ENCODE results near the gene DACH1. TPM values are rescaled to one million over a fixed set of nuclear protein-coding genes. Genes with fewer than 3 reads are reported as not detected.

DACH1 gene
- total RNA-seq, 1 donor from 2014 or later = 1.2 TPM

DNA sequence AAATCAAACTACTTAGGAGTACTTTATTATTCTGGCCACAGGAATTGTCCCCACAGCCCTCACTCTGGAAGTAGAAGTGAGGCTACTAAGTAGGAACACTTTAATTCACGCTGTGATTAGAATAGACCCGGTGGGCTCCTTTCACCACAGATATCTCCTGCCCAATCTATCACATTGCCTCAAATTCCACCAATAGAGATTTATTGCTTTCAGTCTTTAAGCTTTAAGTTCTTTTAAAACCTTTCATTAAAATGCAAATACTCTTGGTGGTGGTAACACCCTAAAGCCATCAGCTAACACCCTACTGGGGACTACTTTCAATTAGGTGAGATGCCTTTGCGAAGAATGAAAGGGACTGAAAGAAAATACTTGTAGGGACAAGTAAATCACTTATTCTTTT lies 181.9 kb downstream of the DACH1 start:
- TF ChIP-seq CTCF (IDR thresholded peaks at IDR 0.05; ENCODE audit: insufficient read depth, low read length, poor library complexity, severe bottlenecking) = no peak
- H3K36me3 ChIP-seq (ENCODE audit: control insufficient read depth, insufficient read depth, low read length) = no peaks in the 10 kb centered on the region
- H3K27me3 ChIP-seq (ENCODE audit: control insufficient read depth, insufficient read depth, low read length) = no peaks in the 10 kb centered on the region
- DNase-seq (ENCODE audit: low read depth) = no peak
- H3K4me3 ChIP-seq (ENCODE audit: low read depth, low read length) = no peak overlapping the region

GRCh38 chr13:71681901-71682613 lies 184.9 kb downstream of the DACH1 start:
- H3K4me3 ChIP-seq (ENCODE audit: low read depth, low read length) = no peak overlapping the region
- DNase-seq (ENCODE audit: low read depth) = no peak
- H3K36me3 ChIP-seq (ENCODE audit: control insufficient read depth, insufficient read depth, low read length) = no peaks in the 10 kb centered on the region
- TF ChIP-seq CTCF (IDR thresholded peaks at IDR 0.05; ENCODE audit: insufficient read depth, low read length, poor library complexity, severe bottlenecking) = no peak
- H3K27me3 ChIP-seq (ENCODE audit: control insufficient read depth, insufficient read depth, low read length) = no peaks in the 10 kb centered on the region

DNA sequence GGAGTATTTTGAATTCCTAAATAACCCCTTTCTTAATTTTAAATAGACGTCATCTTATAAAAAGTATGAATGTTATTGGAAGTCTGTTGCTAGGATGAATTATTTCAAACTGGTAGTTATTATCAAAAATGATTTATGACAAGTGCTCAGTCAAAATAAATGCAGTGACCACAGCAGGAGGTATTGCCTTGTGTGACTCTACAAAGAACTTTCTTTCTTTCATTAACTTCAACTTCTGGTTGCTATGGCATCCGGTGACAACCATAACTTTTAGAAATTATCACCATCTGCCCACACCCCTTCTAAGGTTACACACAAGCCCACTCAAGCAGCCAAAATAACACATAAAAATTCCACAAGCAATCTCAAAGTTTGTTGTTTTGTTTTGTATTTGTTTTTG lies 189.9 kb downstream of the DACH1 start:
- TF ChIP-seq CTCF (IDR thresholded peaks at IDR 0.05; ENCODE audit: insufficient read depth, low read length, poor library complexity, severe bottlenecking) = no peak
- Histone ChIP-seq H3K27me3 (ENCODE audit: control insufficient read depth, insufficient read depth, low read length) (no peaks in the 10 kb centered on the region), H3K36me3 (ENCODE audit: control insufficient read depth, insufficient read depth, low read length) (no peaks in the 10 kb centered on the region), H3K4me3 (ENCODE audit: low read depth, low read length) (no peak overlapping the region)
- DNase-seq (ENCODE audit: low read depth) = no peak

GRCh38 chr13:71672512-71672911 lies 194.5 kb downstream of the DACH1 start:
- TF ChIP-seq CTCF (IDR thresholded peaks at IDR 0.05; ENCODE audit: insufficient read depth, low read length, poor library complexity, severe bottlenecking) = no peak
- Histone ChIP-seq H3K36me3 (ENCODE audit: control insufficient read depth, insufficient read depth, low read length) (no peaks in the 10 kb centered on the region), H3K27me3 (ENCODE audit: control insufficient read depth, insufficient read depth, low read length) (no peaks in the 10 kb centered on the region), H3K4me3 (ENCODE audit: low read depth, low read length) (no peak overlapping the region)
- DNase-seq (ENCODE audit: low read depth) = no peak

DNA sequence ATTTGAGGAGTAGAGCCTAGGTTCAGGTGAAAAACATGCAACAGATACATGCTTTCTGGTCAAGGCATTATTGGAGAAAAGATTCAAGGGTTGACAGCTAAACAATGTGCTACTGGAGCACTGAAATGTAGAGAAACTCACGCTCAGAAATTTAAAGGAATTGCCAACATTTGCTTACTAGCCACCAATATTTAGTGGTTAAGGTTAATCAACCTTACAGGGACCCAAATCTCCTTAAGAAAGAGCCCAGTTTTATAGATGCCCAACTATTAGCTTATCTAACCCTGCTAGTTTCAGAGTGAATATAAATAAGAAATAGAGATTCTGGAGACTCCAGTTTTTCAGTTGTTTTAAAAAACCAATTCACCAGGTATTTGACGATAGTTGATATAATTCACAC lies 203.6 kb downstream of the DACH1 start:
- Histone ChIP-seq H3K4me3 (ENCODE audit: low read depth, low read length) (no peak overlapping the region), H3K27me3 (ENCODE audit: control insufficient read depth, insufficient read depth, low read length) (no peaks in the 10 kb centered on the region), H3K36me3 (ENCODE audit: control insufficient read depth, insufficient read depth, low read length) (no peaks in the 10 kb centered on the region)
- DNase-seq (ENCODE audit: low read depth) = no peak
- no peak for TF ChIP-seq CTCF (IDR thresholded peaks at IDR 0.05; ENCODE audit: insufficient read depth, low read length, poor library complexity, severe bottlenecking)

- Histone ChIP-seq H3K27me3 (ENCODE audit: control insufficient read depth, insufficient read depth, low read length) (no peaks in the 10 kb centered on the region), H3K36me3 (ENCODE audit: control insufficient read depth, insufficient read depth, low read length) (no peaks in the 10 kb centered on the region), H3K4me3 (ENCODE audit: low read depth, low read length) (no peak overlapping the region)
- DNase-seq (ENCODE audit: low read depth) = no peak
- no peak for TF ChIP-seq CTCF (IDR thresholded peaks at IDR 0.05; ENCODE audit: insufficient read depth, low read length, poor library complexity, severe bottlenecking)
These were observed 205.1 kb downstream of the DACH1 start for GRCh38 chr13:71661921-71662320.

Measured in kidney epithelial cell (primary cell).